ENCODE measurements around the gene SATB1.
A peak's percentile ranks its signal among the peaks of the same experiment; 100 is the strongest.

SATB1 gene

DNA sequence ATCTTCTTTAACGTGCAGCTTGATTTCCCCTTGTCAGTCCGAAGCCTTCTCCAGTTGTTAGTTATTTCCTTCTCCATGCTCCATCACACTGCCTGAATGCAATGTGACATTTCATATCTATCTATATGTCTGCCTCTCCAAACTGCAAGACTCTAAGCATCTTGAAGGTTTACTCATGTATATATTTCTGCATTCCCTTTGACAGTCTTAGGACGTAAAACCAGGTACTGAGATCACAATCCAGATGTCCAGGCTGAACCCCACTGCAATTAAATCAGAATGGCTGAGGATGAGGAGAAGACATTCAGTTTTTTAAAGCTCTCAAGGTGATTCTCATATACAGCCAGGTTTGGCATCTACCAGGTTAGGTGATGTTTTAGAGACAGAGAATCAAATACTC lies 6.1 kb upstream of the SATB1 start:
- DNase-seq (ENCODE audit: low spot score) = no peak

DNA sequence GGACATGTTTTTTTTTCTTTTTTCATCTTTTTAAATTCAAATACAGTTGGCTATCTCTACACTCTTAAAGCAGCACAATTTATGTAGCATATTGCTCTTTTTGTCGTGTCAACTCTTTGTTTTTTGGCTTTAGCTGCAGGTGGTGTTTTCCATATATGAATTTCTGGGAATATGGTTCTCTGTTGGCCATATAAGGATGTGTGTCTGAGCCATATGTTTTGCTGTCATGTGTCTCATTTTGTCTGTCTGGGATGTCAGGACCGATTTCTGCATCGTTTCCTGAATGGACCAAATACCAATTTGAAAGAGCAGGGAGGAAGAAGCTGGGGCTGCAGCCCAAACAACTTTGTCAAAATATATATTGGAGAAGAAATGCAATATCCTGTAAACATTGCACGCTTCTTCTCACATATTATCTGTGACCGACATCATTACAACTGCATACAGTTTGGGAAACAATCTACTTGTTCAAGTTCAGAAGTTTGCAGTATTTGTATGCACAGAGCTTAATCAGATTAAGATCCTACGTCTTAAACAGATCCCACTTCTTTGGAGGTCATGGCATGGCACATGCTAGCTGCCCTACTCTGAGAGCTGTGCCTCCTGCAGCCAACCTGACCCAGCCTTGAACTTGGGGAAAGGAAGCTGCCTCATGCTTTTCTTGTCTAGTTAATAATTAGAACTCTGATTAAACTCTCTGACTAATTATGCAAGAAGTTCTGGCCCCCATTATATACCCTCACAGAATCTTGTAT lies 4.0 kb upstream of the SATB1 start:
- DNase-seq (ENCODE audit: low spot score) = no peak

DNA sequence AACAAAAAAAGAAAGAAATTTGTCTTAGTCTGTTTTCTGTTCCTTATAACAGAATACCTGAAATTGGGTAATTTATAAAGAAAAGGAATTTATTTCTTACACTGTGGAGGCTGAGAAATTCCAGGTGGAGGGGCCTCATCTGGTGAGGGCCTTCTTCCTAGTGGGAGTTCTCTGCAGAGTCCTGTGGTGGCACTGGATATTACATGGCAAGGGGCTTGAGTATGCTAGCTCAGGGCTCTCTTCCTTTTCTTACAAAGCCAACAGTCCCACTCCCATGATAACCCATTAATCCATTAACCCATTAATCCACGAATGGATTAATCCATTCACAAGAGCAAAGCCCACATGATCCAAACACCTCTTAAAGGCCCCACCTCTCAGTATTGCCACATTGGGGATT lies 2.9 kb upstream of the SATB1 start:
- DNase-seq (ENCODE audit: low spot score) = no peak

DNA sequence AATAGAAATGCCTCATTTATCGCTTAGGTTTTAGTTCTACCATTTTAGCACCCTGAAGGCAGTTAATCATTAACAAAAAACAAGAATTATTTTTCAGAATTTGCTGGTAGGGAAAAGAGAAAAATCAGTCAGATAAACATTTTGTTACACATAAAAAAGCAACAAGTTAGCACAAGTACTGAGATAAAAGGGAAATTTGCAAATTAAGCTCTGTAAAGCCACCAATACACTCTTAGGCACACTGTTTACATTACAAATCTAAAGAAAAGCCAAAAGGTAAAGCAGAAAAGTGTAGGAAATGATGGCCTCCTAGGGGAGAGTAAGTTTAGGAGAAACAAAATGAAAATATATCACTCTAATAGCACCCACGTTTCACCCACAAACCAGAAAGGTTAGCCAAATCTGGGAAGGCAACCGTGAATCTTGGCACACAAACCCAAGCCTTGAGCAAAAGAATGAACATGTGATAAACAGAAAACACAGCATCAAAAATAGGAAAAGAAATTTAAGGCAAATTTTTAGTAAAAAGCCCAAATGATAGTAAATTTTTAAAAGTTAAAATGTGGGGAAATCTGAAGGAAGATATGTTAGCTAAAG lies 1.6 kb upstream of the SATB1 start:
- DNase-seq (ENCODE audit: low spot score) = no peak

DNA sequence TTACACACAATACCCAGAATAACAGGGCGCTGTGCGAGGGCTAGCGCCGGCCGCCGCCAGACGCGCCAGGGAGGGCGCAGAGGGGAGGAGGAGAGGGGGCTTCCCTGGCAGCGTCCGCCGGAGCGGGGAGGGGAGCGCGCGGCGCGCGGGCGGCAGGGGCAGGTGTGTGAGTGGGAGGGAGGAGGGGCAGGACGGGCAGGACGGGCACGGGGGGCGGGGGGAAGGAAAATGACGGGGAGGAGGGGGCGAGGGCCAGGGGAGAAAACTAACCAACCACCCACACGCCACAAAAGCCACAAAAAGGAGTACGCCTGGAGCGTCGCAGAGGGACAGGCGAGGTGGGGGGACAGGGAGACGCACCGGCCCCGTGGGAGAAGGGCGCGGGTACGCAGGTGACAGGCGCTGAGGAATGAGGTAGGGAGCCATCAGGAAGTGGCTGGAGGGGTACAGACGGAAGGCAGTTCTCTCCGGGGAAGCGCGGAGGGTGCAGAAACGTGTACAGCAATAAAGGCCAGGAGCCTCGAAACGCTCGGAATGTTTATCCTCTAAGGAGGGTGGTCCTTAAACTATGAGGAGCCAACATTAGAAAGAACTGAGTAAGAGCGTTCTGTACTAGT lies 610 bp upstream of the SATB1 start:
- DNase-seq (ENCODE audit: low spot score) = peak; percentile 28

DNA sequence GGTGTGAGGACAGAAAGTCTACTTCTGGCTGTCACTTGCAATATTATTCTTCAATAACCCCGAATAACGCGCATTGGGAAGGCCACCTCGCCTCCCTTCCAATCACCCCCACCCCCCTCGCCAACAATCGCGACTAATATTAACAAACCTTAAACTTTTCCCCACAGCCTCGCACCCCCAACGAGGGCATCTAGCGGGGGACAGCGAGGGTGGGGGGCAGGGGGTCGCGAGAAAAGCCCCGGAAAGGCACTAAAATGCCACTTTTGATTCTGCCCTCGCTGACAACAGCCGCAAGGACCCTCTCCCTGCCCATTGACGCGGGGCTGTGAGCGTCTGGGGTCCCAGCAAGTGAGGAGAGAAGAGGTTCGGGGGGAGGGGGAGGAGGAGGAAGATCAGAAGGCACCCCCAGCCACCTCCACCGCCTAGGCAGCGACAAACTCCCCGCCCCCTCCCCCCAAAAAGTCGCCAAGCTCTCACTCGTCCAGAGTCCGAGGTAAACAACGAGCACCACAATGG lies 868 bp downstream of the SATB1 start:
- no peak for DNase-seq (ENCODE audit: low spot score)

DNA sequence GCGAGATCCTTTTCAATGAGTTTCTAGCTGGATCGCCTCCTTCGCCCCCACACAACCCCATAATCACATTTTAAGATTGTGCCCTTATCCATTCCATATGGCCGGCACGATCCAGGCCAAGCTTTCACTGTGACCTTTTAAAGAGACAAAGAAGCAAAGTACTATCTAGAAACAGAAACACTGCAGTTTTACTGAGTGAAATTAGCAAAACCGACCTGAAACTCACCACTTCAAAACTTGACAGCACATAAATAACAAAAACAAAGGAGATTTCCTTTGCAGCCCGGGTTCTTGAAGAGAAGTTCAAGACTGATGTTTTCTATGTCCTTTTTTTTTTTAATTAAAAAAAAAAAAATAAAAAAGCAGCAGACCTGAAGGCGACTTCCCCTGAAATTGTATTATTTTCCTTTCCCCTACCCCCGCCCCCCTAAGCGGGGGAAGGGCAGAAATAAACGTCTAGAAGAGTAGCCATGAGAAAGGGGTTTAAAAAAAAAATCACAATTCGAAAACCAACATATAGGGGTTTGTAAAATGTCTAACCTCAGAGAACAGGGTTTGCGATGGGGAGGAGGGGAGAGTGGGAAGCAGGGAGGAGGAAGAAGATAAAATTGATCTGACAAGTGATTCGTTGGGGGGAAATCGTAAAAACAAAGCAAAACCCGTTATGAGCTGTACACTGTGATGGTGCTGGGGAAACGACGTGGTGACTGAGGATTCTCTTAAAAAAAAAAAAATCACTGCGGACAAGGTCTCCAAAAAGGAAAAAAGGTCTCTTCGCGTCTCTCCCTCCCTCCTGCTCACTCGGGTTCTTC lies 1.5 kb downstream of the SATB1 start:
- DNase-seq (ENCODE audit: low spot score) = peak; percentile 56

DNA sequence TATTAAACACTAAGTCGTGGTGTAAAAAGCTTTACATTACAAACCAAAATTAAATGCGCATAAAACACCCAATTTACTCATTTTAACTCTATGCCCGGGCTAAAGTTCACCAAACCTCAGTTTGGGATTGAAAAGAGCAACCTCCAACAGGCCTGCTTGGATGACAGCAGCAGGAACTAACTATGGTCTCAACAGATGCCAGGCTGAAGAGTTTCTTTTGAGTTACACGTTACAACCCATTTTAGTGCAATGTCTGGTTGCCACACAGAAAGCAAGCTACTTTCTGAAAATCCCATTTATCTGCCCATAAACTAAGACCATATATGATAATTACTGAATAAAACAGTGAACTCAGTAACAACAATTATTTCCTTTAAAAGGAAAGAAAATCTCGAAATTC lies 2.2 kb downstream of the SATB1 start:
- peak; percentile 13 for DNase-seq (ENCODE audit: low spot score)

DNA sequence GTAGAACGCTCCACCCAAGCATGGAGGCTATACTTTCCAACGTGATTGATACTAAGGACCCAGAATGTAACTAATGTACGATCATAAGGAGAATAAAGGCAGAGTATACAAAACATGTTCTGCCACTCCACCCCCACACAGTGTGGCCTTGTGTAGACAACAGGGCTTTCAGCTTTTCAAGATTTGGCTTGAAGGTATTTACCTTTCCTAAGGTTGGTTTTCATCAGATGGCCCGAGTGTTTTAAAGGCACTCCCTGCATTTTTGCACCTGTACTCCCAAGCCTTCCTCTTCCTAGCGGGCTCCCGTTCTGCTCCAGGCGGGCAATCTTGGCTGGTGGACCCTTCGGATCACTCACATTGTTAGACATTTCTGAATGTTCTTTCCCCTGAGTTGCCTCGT lies 4.6 kb downstream of the SATB1 start:
- no peak for DNase-seq (ENCODE audit: low spot score)

DNA sequence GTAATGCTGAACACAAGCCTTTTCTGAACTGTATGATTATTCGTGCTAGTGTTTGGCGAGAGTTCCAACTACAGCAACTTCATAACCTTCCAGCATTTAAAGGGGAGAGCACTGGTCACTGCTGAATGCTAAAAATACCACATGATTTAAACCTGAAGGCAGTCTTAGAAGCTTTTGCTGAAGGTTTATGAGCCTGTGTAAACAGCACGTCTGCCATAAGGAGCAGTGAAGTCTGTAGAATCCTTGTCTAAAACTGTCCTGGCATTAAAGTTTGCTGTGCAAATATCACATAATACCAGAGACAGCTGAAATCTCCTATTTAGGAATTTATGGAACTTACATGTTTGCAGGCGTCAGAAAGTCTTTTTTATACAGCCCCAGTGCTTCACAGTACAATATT lies 5.9 kb downstream of the SATB1 start:
- no peak for DNase-seq (ENCODE audit: low spot score)

DNA sequence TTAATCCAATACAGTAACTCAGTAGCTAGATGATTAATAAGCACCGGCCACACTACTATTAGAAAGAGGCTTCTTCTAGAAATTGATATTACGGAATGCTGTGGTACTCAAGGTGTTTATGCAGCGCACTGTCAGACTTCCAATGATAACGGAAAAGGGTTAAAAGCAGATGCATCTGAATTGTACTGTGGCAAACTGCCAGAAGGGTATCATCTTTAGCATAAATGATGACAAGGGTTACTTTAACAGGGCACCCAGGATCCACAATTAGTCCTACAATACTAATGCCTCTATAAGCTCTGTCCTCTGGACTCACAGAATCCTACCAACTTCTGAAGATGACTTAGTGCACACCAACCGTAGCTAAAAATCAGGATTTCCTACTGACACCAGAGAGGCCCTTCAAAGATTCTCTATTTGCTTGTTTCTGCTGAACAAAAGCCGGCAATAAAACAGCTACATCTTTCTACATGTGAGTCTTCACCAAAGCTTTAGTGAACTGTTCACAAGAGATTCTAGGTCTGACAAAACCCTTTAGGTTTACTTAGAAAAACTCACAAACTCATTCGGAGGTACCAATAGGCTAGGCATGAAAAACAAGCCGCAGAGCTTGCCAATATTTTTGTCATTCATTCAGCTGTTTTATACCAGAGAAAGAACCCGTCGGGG lies 7.1 kb downstream of the SATB1 start:
- no peak for DNase-seq (ENCODE audit: low spot score)

DNA sequence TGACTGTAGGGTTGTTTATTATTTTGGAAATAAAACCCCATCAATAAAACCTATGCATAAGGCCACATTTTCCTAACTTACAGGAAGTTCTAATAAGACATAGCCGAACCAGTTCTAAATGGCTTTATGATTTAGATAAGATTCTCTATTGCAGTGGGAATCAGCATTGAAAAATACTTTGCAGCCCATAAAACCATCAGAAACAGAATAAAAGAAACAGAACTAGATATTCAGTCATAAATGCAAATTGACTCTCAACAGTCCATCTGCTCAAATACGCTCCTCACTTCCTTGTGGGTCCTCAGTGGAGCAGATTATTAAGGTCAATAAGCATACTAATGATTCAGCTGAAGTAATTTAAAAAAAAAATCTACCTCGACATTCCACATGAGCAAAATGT lies 8.8 kb downstream of the SATB1 start:
- DNase-seq (ENCODE audit: low spot score) = no peak

DNA sequence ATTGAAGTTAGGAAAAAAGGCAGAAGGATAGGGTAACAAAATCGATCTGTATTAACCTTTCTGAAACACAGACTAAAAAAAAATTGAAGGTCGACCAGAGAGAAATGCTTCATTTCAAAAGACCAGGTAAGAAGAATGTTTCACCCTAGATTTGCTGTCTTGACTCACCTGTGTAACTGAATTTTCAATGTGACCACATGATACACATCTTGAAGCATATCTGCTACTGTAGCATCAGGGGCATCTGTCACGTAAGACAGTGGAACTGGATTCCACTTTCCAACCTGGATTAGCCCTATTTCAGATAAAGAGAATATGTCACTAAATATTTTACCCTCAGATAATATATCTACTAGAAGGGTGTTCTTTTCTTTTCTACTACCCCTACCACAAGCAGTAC lies 9.3 kb downstream of the SATB1 start:
- DNase-seq (ENCODE audit: low spot score) = no peak

DNA sequence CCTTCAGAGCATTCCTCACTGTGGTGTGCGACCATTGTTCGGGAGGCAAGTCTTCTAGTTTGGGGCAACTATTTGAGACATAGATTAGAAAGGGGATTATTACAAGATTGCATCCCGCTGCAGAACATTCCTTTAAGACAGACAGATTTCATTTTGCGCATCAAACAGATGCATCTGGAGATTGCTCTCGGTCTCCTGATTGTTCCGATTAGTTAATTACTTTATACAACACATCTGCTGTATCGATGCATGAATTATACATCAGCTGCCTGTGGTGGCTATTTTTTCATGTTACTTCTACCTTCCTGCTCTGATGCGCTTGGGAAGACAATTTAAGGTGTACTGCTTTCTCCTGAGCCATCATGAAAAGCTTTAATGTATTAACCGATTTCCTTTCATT lies 10.0 kb downstream of the SATB1 start:
- DNase-seq (ENCODE audit: low spot score) = no peak

DNA sequence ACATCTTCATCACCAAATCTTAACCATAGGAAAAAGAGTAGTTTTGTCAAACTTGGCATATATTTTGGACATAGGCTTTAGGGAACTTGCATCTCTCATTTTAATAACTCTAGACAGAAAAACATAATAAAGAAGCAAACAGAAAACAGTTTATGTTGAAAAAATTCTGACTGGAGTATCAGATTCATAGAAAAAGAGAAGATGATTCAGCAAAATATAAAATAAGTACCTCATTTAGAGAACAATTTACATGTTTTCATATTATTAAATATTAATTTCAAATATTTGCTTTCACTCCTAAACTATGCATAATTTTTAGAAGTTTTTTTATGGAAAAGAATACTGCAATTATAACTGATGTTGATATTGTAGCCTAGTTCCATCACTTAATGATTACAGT lies 12.5 kb downstream of the SATB1 start:
- no peak for DNase-seq (ENCODE audit: low spot score)

DNA sequence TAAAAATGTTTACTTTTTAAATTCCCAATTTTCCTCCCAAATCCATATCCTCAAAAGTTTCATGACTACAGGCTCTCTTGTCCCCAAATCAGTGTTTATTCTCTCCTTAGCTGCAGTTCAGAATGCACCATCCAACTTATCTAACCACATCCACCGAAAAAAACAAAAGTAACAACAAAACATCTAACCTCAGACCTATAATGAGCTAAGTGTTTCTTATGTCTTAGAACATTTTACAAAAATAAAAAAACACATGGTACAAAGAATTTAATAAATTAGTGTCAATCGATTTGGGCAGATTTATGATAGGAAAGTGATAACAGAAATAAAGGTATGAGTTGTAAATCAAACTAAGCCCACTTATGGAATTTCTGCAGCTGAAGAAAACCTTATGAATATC lies 13.6 kb downstream of the SATB1 start:
- DNase-seq (ENCODE audit: low spot score) = no peak

DNA sequence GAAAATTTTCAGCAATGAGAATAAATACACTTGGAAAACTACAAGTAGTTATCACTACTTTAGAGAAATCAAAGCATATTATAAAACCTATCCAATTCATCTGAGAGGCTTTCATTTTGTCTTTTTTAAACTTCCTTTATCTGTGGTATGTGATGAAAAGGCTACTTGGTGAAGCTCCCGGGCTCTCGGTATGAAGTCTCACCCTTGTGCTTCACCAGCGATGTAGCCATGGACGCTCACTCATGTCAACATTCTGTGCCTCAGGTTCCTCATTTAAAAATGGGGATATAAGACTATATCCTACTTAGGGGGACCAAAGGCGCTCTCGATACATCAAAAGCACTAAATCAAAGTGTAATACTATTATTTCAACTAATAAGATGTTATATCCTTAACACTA lies 14.9 kb downstream of the SATB1 start:
- no peak for DNase-seq (ENCODE audit: low spot score)

DNA sequence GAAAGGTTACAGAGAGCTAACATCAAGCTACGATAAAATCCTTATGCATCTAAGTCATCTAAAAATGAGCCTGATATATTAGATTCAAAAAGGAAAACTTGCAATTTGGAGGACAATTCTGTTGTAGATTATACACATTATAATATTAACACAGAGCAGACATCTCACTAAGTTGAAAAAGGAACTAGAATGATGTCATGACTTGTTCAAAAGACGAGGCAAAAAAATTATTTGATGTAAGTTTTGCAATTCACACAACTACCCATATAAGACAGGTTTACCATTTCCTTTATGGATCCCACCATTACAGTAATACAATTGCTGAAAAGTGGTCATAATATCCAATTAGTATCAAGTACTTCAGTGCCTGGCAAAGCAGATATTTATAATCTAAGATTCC lies 15.9 kb downstream of the SATB1 start:
- no peak for DNase-seq (ENCODE audit: low spot score)

DNA sequence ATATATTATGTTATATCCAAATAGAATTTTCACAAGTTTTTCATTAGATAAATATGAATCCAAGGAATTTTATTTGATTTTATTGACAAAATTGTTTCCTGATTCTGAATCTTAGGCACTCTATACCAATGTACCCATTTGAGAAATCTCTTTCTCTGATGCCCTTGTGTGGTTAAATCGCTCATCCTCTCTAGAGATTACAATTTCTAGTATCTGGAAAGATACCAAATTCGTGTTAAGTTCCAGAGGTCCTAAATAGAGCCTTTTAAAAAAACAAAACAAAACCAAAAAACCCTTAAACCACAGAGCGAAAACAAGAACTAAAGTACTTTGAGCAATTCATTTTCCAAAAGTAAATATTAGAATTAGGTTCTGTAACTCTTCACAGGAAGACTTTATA lies 20.0 kb downstream of the SATB1 start:
- no peak for DNase-seq (ENCODE audit: low spot score)

DNA sequence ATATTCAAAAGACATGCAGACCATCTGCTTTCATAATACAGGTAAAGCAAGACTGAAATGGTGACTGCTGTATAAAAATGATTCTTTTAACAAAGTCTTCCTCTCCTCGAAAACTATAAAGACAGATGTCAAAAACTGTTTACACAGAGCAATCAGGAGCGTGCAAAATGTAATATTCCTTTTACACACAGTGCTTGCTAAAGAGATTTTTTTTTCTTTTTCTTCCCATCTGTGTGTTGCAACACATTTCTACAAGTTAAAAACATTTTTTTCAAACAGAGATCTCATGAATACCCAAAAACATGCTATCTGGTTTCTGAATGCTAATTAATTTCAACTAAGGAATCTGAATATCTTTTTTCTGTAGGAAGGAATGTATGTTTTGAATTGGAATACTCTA lies 22.1 kb downstream of the SATB1 start:
- no peak for DNase-seq (ENCODE audit: low spot score)

DNA sequence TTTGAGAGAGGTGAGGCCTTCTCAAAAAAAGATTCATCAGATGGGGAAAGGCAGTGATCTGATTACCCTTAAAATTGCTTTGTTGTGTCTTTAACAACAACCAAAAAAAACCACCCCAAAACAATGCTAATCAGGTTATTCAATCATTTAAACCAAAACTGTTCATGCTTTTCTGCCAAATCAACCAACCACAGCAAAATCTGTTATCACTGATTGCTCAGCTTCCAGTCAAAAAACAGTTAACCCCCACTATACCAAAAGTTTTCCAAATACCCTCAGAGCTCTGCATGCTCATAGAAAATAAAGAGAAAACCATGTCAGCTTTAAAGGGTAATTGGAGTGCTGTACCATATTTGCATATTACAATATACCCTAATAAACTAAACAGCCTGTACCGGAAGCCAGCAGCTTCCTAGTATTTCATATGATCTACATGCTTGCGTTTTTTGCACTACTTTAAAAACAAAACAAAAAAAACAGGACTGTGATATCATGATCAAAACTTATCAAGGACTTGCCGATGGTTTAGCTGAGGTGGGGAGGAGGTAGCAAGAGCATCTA lies 22.8 kb downstream of the SATB1 start:
- no peak for DNase-seq (ENCODE audit: low spot score)
